ENCODE results near the gene PDLIM4. TPM values are rescaled to one million over a fixed set of nuclear protein-coding genes. Genes with fewer than 3 reads are reported as not detected.

PDLIM4 gene
- total RNA-seq, 1 donor from 2014 or later: 33.9 TPM

GRCh38 chr5:132305420-132305819, 47.9 kb downstream of the PDLIM4 start:
- DNase-seq (ENCODE audit: low spot score): no peak

GRCh38 chr5:132308701-132309100, 51.2 kb downstream of the PDLIM4 start:
- DNase-seq (ENCODE audit: low spot score): no peak

GRCh38 chr5:132309679-132310078, 52.2 kb downstream of the PDLIM4 start:
- DNase-seq (ENCODE audit: low spot score): no peak

GRCh38 chr5:132310141-132310834, 52.8 kb downstream of the PDLIM4 start:
- no peak for DNase-seq (ENCODE audit: low spot score)

- DNase-seq (ENCODE audit: low spot score): no peak
Observed at GRCh38 chr5:132313366-132313765, 55.9 kb downstream of the PDLIM4 start.

GRCh38 chr5:132313961-132314432, 56.5 kb downstream of the PDLIM4 start:
- no peak for DNase-seq (ENCODE audit: low spot score)

GRCh38 chr5:132315529-132316067, 58.1 kb downstream of the PDLIM4 start:
- no peak for DNase-seq (ENCODE audit: low spot score)

- DNase-seq (ENCODE audit: low spot score): no peak
Observed at GRCh38 chr5:132319975-132320374, 62.5 kb downstream of the PDLIM4 start.

- DNase-seq (ENCODE audit: low spot score): no peak
Observed at GRCh38 chr5:132321109-132321721, 63.7 kb downstream of the PDLIM4 start.

- no peak for DNase-seq (ENCODE audit: low spot score)
Observed at GRCh38 chr5:132322266-132322665, 64.8 kb downstream of the PDLIM4 start.

Other genes with a start within 250 kb of the PDLIM4 start
- 0.81 TPM for gene ACSL6, start 246.0 kb upstream of the PDLIM4 start, total RNA-seq
- gene IL3, start 197.0 kb upstream of the PDLIM4 start, total RNA-seq: not detected
- not detected for gene CSF2, start 183.9 kb upstream of the PDLIM4 start, total RNA-seq
- 39.7 TPM for gene P4HA2, start 29.8 kb upstream of the PDLIM4 start, total RNA-seq
- gene SLC22A4, start 36.7 kb downstream of the PDLIM4 start, total RNA-seq: 3.1 TPM
- 23.2 TPM for gene SLC22A5, start 112.0 kb downstream of the PDLIM4 start, total RNA-seq
- 40.8 TPM for gene IRF1, start 233.1 kb downstream of the PDLIM4 start, total RNA-seq